Lung (tissue), 12 donors: ENCODE results near the gene ABCF3. TPM values are rescaled to one million over a fixed set of nuclear protein-coding genes. Genes with fewer than 3 reads are reported as not detected.

Source experiments
- ATAC-seq: fragments of 200-7000 bp; cut with Tn5 transposase; one replicate; pipeline ENCODE4 v1.9.1; 2020; ENCODE audit warnings: moderate number of reproducible peaks; ENCODE audit not compliant: insufficient read depth, low FRiP score
- DNase-seq, 3 donors: peaks; one replicate each; pipeline ENCODE4 v3.0.0-alpha.2; 2013 to 2017
- H3K27ac ChIP-seq, 2 donors: one replicate each; pipeline ENCODE4 v1.5.1; 2013; ENCODE audit warnings: mild to moderate bottlenecking in 2 of 2, moderate library complexity in 2 of 2, control low read depth in 1 of 2, inconsistent platforms in 1 of 2, low read depth in 1 of 2, low read length in 1 of 2
- H3K27me3 ChIP-seq, 3 donors: one replicate each; pipeline ENCODE4 v1.5.1; 2013; ENCODE audit warnings: low read length in 2 of 3; ENCODE audit not compliant: control insufficient read depth in 3 of 3, insufficient read depth in 3 of 3
- H3K36me3 ChIP-seq, 4 donors: one replicate each; pipeline ENCODE4 v1.5.1; 2013; ENCODE audit warnings: low read length in 4 of 4, mild to moderate bottlenecking in 1 of 4, moderate library complexity in 1 of 4; ENCODE audit not compliant: control insufficient read depth in 4 of 4, insufficient read depth in 4 of 4
- H3K4me1 ChIP-seq, 5 donors: one replicate each; pipeline ENCODE4 v1.5.1; 2013; ENCODE audit warnings: low read length in 5 of 5, mild to moderate bottlenecking in 2 of 5, moderate library complexity in 1 of 5; ENCODE audit not compliant: control insufficient read depth in 5 of 5, insufficient read depth in 5 of 5
- H3K4me3 ChIP-seq: one replicate; pipeline ENCODE4 v1.5.1; 2013; ENCODE audit warnings: mild to moderate bottlenecking, control low read depth, moderate library complexity
- H3K9ac ChIP-seq, 2 donors: one replicate each; pipeline ENCODE4 v1.5.1; 2013; ENCODE audit warnings: low read length in 2 of 2, control low read depth in 1 of 2; ENCODE audit not compliant: insufficient read depth in 1 of 2
- H3K9me3 ChIP-seq, 4 donors: one replicate each; pipeline ENCODE4 v1.5.1; 2013; ENCODE audit warnings: low read length in 3 of 4, mild to moderate bottlenecking in 1 of 4, moderate library complexity in 1 of 4; ENCODE audit not compliant: control insufficient read depth in 4 of 4, insufficient read depth in 3 of 4
- CTCF ChIP-seq: IDR thresholded peaks from 2 replicates; pipeline ENCODE4 v1.5.1; 2012; ENCODE audit warnings: mild to moderate bottlenecking; ENCODE audit errors: control extremely low read depth, extremely low read depth
- whole genome bisulfite sequencing, 2 donors: extraction: QIAGEN DNeasy Blood & Tissue Kit; methylation state at CpG; one replicate each; pipeline ENCODE4 v1.1.7; 2013; 5-methylcytosine and 5-hydroxymethylcytosine counted together
- polyA plus RNA-seq, 2 donors: library from polyadenylated mRNA; stranded (reverse); fragments of 200-250 nt; gene quantifications; one replicate each; pipeline ENCODE4 v1.2.1, GENCODE V29; 2013
- total RNA-seq, 2 donors: library from RNA; depleted of rRNA in 1 of 2; stranded (reverse); fragments of >200 nt in 1 of 2; gene quantifications; one replicate each; pipeline ENCODE4 v1.2.1, GENCODE V29; 2014 to 2021
- donor health status: control.
- donor health status: control.
- donor health status: Bipolar disorder and iron deficiency.
- donor health status: healthy.
- donor health status: DM: yes; HTN: yes; CAD: no.

The ABCF3 gene
- total and polyA plus RNA-seq, 4 donors = 44.7 to 81.8 (median 49.5) TPM

- DNase-seq = no peak
- Histone ChIP-seq H3K4me1 (peaks cover 0 to 11% (median 6%) of the 10 kb centered on the region in 5 donors), H3K27me3 (peaks cover 0 to 24% (median 22%) of the 10 kb centered on the region in 3 donors), H3K9ac (no peak overlapping the region), H3K4me3 (no peak overlapping the region), H3K36me3 (no peaks in the 10 kb centered on the region), H3K27ac (no peak overlapping the region), H3K9me3 (peaks cover 0 to 2% (median 0%) of the 10 kb centered on the region in 4 donors)
- no peak for TF ChIP-seq CTCF
- WGBS, 2 donors = 32 to 37% methylated on average over 4 of the region's 4 CpGs
- peak; percentile 54 for ATAC-seq
These were observed 48.2 kb downstream of the ABCF3 start for GRCh38 chr3:184234224-184234623.

GRCh38 chr3:184234671-184235380 lies 48.8 kb downstream of the ABCF3 start:
- TF ChIP-seq CTCF = no peak
- Histone ChIP-seq H3K9ac (no peak overlapping the region), H3K27me3 (peaks cover 0 to 22% (median 21%) of the 10 kb centered on the region in 3 donors), H3K4me1 (peaks cover 0 to 8% (median 6%) of the 10 kb centered on the region in 5 donors), H3K4me3 (no peak overlapping the region), H3K9me3 (peaks cover 0 to 2% (median 0%) of the 10 kb centered on the region in 4 donors), H3K27ac (no peak overlapping the region), H3K36me3 (no peaks in the 10 kb centered on the region)
- 89 to 92% methylated on average over 19 of the region's 19 CpGs for WGBS, 2 donors
- ATAC-seq (no peak), DNase-seq (no peak)

GRCh38 chr3:184235381-184236032 lies 49.5 kb downstream of the ABCF3 start:
- TF ChIP-seq CTCF = no peak
- Histone ChIP-seq H3K9me3 (peaks cover 0 to 2% (median 0%) of the 10 kb centered on the region in 4 donors), H3K36me3 (no peaks in the 10 kb centered on the region), H3K4me3 (no peak overlapping the region), H3K4me1 (peaks cover 0 to 5% (median 3%) of the 10 kb centered on the region in 5 donors), H3K27ac (no peak overlapping the region), H3K27me3 (peaks cover 0 to 22% (median 21%) of the 10 kb centered on the region in 3 donors), H3K9ac (no peak overlapping the region)
- WGBS, 2 donors = 81 to 87% methylated on average over 4 of the region's 4 CpGs
- ATAC-seq (no peak), DNase-seq (no peak)
